ENCODE data around the gene BCDIN3D.

DNA sequence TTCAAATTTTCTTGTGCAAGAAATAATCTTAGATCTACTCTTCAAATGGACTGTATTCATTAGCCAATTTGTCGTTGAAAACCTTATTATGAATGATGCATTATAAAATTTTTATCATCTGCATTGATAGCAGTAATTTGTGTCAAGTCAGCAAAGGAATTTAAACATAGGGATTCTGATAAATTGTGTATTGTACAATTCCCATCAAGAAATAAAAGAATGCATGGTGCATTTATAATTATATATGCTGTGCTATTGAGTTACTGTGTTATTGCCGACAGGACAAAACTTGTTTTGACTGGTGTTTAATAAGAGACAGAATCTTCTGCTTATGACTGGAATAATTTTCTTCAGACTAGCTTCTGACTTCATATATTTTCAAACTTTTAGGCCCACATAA is 3.1 kb upstream of the BCDIN3D start:
- TF ChIP-seq POLR2AphosphoS5 (IDR thresholded peaks at IDR 0.05) (no peak), POLR2A (IDR thresholded peaks at IDR 0.05) (no peak)
- TF ChIP-seq, protein P1, sequence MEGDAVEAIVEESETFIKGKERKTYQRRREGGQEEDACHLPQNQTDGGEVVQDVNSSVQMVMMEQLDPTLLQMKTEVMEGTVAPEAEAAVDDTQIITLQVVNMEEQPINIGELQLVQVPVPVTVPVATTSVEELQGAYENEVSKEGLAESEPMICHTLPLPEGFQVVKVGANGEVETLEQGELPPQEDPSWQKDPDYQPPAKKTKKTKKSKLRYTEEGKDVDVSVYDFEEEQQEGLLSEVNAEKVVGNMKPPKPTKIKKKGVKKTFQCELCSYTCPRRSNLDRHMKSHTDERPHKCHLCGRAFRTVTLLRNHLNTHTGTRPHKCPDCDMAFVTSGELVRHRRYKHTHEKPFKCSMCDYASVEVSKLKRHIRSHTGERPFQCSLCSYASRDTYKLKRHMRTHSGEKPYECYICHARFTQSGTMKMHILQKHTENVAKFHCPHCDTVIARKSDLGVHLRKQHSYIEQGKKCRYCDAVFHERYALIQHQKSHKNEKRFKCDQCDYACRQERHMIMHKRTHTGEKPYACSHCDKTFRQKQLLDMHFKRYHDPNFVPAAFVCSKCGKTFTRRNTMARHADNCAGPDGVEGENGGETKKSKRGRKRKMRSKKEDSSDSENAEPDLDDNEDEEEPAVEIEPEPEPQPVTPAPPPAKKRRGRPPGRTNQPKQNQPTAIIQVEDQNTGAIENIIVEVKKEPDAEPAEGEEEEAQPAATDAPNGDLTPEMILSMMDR (IDR thresholded peaks at IDR 0.05): no peak
